ENCODE data around the gene HECW1.

GRCh38 chr7:43576241-43576640 is 463.8 kb downstream of the HECW1 start:
- no peak for TF ChIP-seq POLR2AphosphoS5 (IDR thresholded peaks at IDR 0.05)
- TF ChIP-seq EP300 (IDR thresholded peaks at IDR 0.05): no peak
- TF ChIP-seq CTCF (IDR thresholded peaks at IDR 0.05): no peak
- TF ChIP-seq POLR2A (IDR thresholded peaks at IDR 0.05; ENCODE audit: low read depth): no peak

Measured in esophagus muscularis mucosa (tissue), 4 donors.